ENCODE measurements around the gene ALDH3B2. TPM values are rescaled to one million over a fixed set of nuclear protein-coding genes. Genes with fewer than 3 reads are reported as not detected.

Gene ALDH3B2
- polyA plus RNA-seq, 1 of the 3 experiments (the other 2 are of a cell fraction): not detected

DNA sequence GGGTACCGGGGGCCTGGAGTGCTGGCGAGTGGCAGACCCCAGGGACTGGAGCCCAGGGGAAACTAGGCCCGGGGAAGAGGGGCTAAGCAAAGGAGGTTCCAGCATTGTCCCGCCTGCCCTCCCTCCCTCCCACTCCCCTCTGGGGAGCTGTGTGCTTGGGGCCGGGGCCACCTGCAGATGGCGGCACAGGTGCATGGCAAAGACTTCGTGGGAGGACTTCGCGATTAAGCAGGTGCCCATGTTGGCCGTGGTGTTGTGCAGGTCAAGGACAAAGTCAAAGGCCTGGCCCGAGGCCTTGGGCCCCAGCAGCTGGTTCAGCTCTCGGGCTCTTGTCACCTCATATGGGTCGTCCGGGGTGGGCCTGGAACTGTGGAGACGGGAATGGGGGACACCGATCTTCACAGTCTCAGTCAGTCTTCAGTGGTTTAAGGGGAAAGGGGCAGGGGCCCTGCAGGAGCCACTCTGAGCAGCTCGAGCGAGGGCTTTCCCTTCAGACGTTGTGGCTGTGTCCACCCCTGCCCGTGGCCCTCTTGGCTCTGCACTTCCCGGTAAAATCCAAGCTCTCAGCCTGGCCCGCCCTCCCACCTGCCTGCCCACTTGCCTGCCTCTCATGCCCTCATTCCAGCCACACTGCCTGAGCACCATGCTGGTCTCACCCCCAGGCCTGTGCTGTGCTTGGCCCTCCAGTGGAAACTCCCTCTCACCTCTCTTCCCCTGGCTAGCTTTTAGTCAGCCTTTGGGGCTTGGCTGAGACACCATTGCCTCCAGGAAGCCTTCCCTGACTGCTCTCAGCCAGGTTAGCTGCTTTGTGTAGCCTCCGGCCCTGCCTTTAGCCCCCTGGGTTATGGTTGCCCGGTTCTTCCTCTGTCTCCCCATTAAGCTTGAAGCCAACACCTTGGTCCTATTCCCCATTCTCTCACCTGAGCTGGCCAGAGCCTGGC, 28.6 kb downstream of the ALDH3B2 start:
- Histone ChIP-seq H3K27ac (ENCODE audit: low read depth in 2 of 2, low read length in 1 of 2) (no peak overlapping the region), H3K4me3 (ENCODE audit: low read depth in 2 of 2, low read length in 1 of 2) (no peak overlapping the region), H4K20me1 (ENCODE audit: insufficient read depth) (no peaks in the 10 kb centered on the region), H3F3A (replicated peaks; ENCODE audit: insufficient read depth) (no peaks in the 10 kb centered on the region), H3K9me3 (no peaks in the 10 kb centered on the region), H3K4me2 (no peak overlapping the region), H3K9ac (no peak overlapping the region), H3K9me2 (no peaks in the 10 kb centered on the region), H3K79me2 (ENCODE audit: insufficient read depth) (no peaks in the 10 kb centered on the region), H3K27me3 (ENCODE audit: insufficient read depth) (no peaks in the 10 kb centered on the region), H3K4me1 (ENCODE audit: control insufficient read depth in 1 of 2, insufficient read depth in 2 of 2, low read depth in 1 of 2, low read length in 1 of 2) (no peaks in the 10 kb centered on the region), H2AFZ (ENCODE audit: low read depth) (no peak overlapping the region), H3K36me3 (replicated peaks in 1 of 2; ENCODE audit: control insufficient read depth in 1 of 2, insufficient read depth in 2 of 2, low read length in 1 of 2) (no peaks in the 10 kb centered on the region)
- POLR2A ChIA-PET: no interaction called here
- TF ChIP-seq, protein P1, sequence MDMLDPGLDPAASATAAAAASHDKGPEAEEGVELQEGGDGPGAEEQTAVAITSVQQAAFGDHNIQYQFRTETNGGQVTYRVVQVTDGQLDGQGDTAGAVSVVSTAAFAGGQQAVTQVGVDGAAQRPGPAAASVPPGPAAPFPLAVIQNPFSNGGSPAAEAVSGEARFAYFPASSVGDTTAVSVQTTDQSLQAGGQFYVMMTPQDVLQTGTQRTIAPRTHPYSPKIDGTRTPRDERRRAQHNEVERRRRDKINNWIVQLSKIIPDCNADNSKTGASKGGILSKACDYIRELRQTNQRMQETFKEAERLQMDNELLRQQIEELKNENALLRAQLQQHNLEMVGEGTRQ (IDR thresholded peaks at IDR 0.05; ENCODE audit: borderline replicate concordance, low read depth, low read length): no peak
- TF ChIP-seq CHD2 (IDR thresholded peaks at IDR 0.05; ENCODE audit: low read length, partially characterized antibody) (no peak), YY1 (IDR thresholded peaks at IDR 0.05; ENCODE audit: low read depth) (no peak), USF1 (IDR thresholded peaks at IDR 0.05; ENCODE audit: borderline replicate concordance, low read depth) (no peak), POLR2AphosphoS5 (IDR thresholded peaks at IDR 0.05; ENCODE audit: low read depth, low read length) (no peak), MEF2A (IDR thresholded peaks at IDR 0.05; ENCODE audit: borderline replicate concordance, low read depth) (no peak), RCOR1 (IDR thresholded peaks at IDR 0.05; ENCODE audit: low read length) (no peak), ZBTB33 (IDR thresholded peaks at IDR 0.05; ENCODE audit: borderline replicate concordance, low read depth) (no peak), NFIC (IDR thresholded peaks at IDR 0.05; ENCODE audit: borderline replicate concordance) (no peak), SMC3 (IDR thresholded peaks at IDR 0.05; ENCODE audit: low read depth, low read length) (no peak), RFX5 (IDR thresholded peaks at IDR 0.05; ENCODE audit: low read length) (no peak)
- no peak for DNase-seq
- CTCF ChIA-PET: interaction anchor here (1.2 to 21.6 kb wide), 4 partner anchors 10 to 33 kb away, joined by 3 to 308 read pairs (median 14); partner anchors contain the start of genes NUDT8 and TBX10
- 85% methylated on average over 20 of the region's 24 CpGs for WGBS (ENCODE audit: low lambda C conversion rate)

Measured in SK-N-SH (cell line).